ENCODE data around the gene ZCCHC3.
A peak's percentile ranks its signal among the peaks of the same experiment; 100 is the strongest.

DNA sequence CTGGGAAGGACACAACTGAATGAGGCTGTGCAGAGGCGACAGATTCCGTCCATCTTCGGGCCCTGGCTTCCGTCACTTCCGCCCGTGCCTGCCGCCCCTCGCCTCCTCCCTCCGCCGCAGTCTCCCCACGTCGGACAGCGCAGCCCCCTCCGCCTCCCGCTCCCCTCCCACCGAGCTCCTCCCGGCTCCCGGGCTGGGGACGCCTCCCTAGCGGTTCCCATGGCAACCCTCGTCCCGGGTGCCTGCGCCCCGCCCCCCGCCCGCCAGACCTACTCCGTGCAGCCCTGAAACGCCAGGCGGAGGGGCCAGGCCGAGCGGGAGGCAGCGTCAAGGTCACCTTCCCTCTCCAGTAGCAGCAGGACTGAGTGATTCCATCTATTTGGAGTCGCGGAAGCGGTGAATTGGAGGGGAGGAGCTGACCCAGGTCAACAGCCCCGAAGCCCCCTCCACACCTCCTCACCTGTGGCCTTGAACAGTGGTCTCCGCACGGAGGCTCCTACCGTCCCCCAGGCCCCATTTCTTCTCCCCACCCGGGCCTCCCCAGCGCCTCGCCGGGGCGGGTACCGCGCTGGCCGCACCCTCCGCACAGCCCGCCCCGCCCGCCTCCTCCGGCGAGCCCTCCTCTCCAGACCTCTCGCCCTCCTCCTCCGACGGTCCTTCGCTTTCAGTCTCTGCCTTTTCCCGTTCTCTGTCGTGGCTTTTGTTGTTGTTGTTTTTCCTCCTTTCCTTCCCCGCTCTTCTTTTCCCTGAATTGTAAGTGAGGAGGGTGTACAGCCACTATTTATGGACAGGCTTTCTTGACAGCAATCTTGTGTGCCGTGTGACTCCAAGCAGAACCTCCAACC is 50.5 kb downstream of the ZCCHC3 start:
- TF ChIP-seq POLR2AphosphoS5 (IDR thresholded peaks at IDR 0.05) (peak; percentile 72), POLR2A (IDR thresholded peaks at IDR 0.05) (peak; percentile 53)
- TF ChIP-seq, protein P1, sequence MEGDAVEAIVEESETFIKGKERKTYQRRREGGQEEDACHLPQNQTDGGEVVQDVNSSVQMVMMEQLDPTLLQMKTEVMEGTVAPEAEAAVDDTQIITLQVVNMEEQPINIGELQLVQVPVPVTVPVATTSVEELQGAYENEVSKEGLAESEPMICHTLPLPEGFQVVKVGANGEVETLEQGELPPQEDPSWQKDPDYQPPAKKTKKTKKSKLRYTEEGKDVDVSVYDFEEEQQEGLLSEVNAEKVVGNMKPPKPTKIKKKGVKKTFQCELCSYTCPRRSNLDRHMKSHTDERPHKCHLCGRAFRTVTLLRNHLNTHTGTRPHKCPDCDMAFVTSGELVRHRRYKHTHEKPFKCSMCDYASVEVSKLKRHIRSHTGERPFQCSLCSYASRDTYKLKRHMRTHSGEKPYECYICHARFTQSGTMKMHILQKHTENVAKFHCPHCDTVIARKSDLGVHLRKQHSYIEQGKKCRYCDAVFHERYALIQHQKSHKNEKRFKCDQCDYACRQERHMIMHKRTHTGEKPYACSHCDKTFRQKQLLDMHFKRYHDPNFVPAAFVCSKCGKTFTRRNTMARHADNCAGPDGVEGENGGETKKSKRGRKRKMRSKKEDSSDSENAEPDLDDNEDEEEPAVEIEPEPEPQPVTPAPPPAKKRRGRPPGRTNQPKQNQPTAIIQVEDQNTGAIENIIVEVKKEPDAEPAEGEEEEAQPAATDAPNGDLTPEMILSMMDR (IDR thresholded peaks at IDR 0.05) = no peak
